Nephron progenitor cell (in vitro differentiated cells): ENCODE measurements around the gene SPTBN4.

Experiments used
- DNase-seq: peaks from one replicate; pipeline ENCODE4 v3.0.0; 2021
- H3K27ac Mint-ChIP-seq: 2 replicates; pipeline ENCODE4 v1.8.0; 2021; ENCODE audit warnings: mild to moderate bottlenecking, moderate library complexity, mixed read lengths
- H3K27me3 Mint-ChIP-seq: 2 replicates; pipeline ENCODE4 v1.8.0; 2021; ENCODE audit warnings: mild to moderate bottlenecking, low read depth, mixed read lengths; ENCODE audit not compliant: poor library complexity
- H3K36me3 Mint-ChIP-seq: 2 replicates; pipeline ENCODE4 v1.8.0; 2021; ENCODE audit warnings: low read depth, mixed read lengths
- H3K4me1 Mint-ChIP-seq: 2 replicates; pipeline ENCODE4 v1.8.0; 2021; ENCODE audit warnings: mixed read lengths
- H3K4me3 Mint-ChIP-seq: 2 replicates; pipeline ENCODE4 v1.8.0; 2021; ENCODE audit warnings: mild to moderate bottlenecking, moderate library complexity, mixed read lengths
- H3K9me3 Mint-ChIP-seq: 2 replicates; pipeline ENCODE4 v1.8.0; 2021; ENCODE audit warnings: mild to moderate bottlenecking, moderate library complexity, mixed read lengths
- CTCF ChIP-seq: fragments of 200-600 bp; sonication (generic); IDR thresholded peaks from 2 replicates; pipeline ENCODE4 v1.5.0; 2021; ENCODE audit warnings: antibody characterized with exemption

The SPTBN4 gene

DNA sequence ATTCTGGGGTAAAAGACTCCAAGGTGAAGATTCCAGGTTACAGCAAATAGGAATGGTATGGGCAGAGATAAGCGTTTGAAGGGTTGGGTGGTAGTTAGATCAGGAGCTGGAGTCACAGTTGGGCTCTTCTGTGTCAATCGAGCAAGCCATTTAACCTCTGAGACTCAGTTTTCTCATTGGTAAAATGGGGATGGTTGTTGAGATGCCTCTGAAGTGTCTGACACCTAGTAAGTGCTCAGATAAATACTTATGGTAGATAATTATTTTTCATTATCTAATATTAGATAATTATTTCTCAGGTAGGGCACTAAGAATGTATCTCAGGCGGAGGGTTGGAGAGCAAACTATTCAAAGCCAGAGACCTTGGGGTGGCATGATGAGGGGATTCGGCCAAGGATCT lies 142.2 kb downstream of the SPTBN4 start:
- H3K4me1 Mint-ChIP-seq, result peaks cover 79% of the 10 kb centered on the region
- H3K9me3 Mint-ChIP-seq, result no peaks in the 10 kb centered on the region
- no peak for DNase-seq
- TF ChIP-seq CTCF, result no peak
- H3K27ac Mint-ChIP-seq, result no peak overlapping the region
- peak overlapping the region; percentile 71 for H3K4me3 Mint-ChIP-seq
- peaks cover 14% of the 10 kb centered on the region for H3K36me3 Mint-ChIP-seq
- peaks cover 82% of the 10 kb centered on the region for H3K27me3 Mint-ChIP-seq

DNA sequence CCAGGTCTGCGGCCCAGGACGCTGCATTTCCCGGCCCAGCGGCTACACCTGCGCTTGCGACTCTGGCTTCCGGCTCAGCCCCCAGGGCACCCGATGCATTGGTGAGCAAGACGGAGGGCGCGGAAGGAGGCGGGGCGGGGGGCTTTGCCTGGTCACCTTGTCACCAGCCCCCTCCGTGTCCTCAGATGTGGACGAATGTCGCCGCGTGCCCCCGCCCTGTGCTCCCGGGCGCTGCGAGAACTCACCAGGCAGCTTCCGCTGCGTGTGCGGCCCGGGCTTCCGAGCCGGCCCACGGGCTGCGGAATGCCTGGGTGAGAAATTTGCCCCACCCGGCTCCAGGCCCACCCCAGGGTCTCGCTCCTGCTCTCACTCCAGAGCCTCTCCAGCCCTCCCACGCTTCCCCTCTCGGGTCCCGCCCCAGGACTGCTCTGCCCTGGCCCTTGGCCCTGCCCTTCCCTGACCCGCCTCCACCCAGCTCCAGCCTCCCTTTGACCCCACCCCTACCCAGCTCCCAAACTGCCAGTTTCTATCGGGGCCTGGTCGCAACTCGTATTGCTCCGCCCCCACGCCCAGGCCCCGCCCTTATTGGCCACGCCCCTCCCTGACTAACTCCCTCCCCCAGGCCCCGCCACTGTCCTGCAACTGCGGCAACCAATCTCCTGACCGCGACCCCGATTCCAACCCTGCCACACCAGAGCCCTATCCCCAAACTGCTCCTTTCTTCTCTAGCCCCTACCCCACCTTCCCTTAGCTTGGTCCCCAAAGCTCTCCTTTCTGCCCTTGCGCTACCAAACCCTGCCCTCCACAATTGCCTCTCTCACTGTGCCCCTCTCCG lies 143.0 kb downstream of the SPTBN4 start:
- Mint-ChIP-seq H3K4me1 (peaks cover 76% of the 10 kb centered on the region), H3K9me3 (no peaks in the 10 kb centered on the region), H3K27ac (no peak overlapping the region), H3K4me3 (peak overlapping the region; percentile 71), H3K27me3 (peaks cover 78% of the 10 kb centered on the region), H3K36me3 (peaks cover 14% of the 10 kb centered on the region)
- no peak for TF ChIP-seq CTCF
- DNase-seq, result peak; percentile 93

DNA sequence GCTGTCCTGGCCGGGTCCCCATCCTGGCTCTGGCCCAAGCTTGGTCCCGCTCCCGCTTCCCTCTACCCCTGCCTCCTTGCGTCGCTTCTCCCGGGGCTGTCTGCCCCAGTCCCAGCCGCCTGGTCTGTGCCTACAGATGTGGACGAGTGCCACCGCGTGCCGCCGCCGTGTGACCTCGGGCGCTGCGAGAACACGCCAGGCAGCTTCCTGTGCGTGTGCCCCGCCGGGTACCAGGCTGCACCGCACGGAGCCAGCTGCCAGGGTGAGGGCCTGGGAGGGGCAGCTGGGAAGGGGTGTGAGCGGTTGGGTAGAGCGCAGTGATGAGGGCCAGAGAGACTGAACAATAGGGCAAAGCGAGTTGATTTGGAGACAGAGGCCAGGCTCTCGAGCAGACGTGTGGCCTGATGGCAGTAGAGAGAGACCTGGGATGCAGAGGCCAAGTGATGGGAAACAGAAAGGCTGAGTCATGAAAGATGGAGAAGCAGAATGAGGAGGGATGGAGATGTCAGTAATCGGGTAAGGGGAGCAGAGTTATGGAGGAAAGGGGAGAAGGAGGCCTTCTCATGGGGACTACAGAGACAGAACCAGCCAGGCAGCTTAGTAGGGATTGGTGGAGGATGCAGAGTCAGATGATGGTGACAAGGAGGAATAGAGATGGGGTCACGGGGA lies 143.7 kb downstream of the SPTBN4 start:
- Mint-ChIP-seq H3K9me3 (no peaks in the 10 kb centered on the region), H3K27me3 (peaks cover 75% of the 10 kb centered on the region), H3K36me3 (peaks cover 14% of the 10 kb centered on the region), H3K27ac (no peak overlapping the region), H3K4me3 (peak overlapping the region; percentile 16), H3K4me1 (peaks cover 78% of the 10 kb centered on the region)
- no peak for TF ChIP-seq CTCF
- DNase-seq, result no peak

DNA sequence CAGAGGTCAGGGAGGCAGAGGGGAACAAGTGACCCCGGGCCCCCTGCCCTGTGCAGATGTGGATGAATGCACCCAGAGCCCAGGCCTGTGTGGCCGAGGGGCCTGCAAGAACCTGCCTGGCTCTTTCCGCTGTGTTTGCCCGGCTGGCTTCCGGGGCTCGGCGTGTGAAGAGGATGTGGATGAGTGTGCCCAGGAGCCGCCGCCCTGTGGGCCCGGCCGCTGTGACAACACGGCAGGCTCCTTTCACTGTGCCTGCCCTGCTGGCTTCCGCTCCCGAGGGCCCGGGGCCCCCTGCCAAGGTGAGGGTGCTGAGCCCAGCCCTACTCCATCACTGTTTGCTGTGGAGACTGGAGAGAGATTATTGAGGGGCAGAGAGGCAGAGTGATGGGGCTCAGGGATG lies 144.3 kb downstream of the SPTBN4 start:
- H3K36me3 Mint-ChIP-seq, result peaks cover 19% of the 10 kb centered on the region
- H3K27me3 Mint-ChIP-seq, result peaks cover 74% of the 10 kb centered on the region
- H3K4me3 Mint-ChIP-seq, result peak overlapping the region; percentile 16
- DNase-seq, result no peak
- TF ChIP-seq CTCF, result no peak
- H3K4me1 Mint-ChIP-seq, result peaks cover 78% of the 10 kb centered on the region
- no peaks in the 10 kb centered on the region for H3K9me3 Mint-ChIP-seq
- H3K27ac Mint-ChIP-seq, result no peak overlapping the region

- DNase-seq, result no peak
- TF ChIP-seq CTCF, result no peak
- no peaks in the 10 kb centered on the region for H3K9me3 Mint-ChIP-seq
- H3K27me3 Mint-ChIP-seq, result peaks cover 64% of the 10 kb centered on the region
- no peak overlapping the region for H3K27ac Mint-ChIP-seq
- H3K4me1 Mint-ChIP-seq, result peaks cover 68% of the 10 kb centered on the region
- peak overlapping the region; percentile 45 for H3K4me3 Mint-ChIP-seq
- peaks cover 19% of the 10 kb centered on the region for H3K36me3 Mint-ChIP-seq
Observed at GRCh38 chr19:40611900-40612698, 145.3 kb downstream of the SPTBN4 start.
